ENCODE measurements around the gene AXIN2.

GRCh38 chr17:65553009-65553645 lies 8.3 kb downstream of the AXIN2 start:
- TF ChIP-seq CTCF (IDR thresholded peaks at IDR 0.05) (no peak), POLR2A (IDR thresholded peaks at IDR 0.05) (no peak)
